ENCODE data around the gene DYNLT2.
"Not testable (repeated sequence)": the region's sequence is repeated elsewhere in the genome, so short reads cannot be mapped to it uniquely, and the experiment has no call there.

Gene DYNLT2

DNA sequence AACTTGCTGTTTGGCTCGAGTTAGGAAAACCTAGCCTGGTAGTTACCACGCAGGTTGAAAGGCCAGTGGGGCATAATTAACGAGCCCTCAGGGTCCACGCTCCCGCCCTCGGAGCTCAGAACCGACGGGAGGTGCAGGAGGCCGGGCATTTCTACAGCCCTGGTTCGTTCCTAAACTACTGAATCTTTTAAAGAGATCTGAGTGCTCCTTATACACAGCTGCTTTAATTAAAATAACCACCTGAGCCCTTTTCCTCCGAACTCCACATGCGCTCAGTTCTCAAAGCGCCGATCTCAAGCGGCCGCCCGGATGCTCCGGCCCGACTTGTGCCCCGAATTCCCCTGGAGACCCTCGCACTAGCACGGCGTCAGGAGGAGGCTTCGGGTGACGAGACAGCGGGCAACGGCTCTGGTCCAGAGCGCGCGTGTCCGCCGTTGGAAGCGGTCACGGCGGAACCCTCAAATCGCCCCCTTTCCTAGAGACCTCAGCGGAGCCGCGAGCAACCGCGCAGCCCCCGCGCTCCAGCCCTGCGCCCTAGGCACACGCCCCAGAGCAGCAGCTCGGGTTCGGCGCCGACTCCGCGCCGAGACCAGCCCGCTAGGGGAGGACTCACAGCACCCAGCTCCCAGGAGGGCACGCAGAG lies 49.9 kb downstream of the DYNLT2 start:
- no peak for DNase-seq
- Histone ChIP-seq H3K4me1 (ENCODE audit: control extremely low read depth in 1 of 4, control insufficient read depth in 4 of 4, insufficient read depth in 4 of 4, low read length in 3 of 4) (peaks cover 15 to 32% (median 23%) of the 10 kb centered on the region in 4 experiments), H3K4me3 (ENCODE audit: control insufficient read depth in 1 of 7, extremely low read depth in 1 of 7, insufficient read depth in 4 of 7, low read depth in 2 of 7, low read length in 6 of 7) (peak overlapping the region; percentile 86 to 98 (median 92)), H3K27ac (ENCODE audit: insufficient read depth in 1 of 2, low read depth in 1 of 2, low read length in 2 of 2, poor library complexity in 1 of 2, severe bottlenecking in 2 of 2) (peak overlapping the region; percentile 75 to 91), H3K9me3 (ENCODE audit: control extremely low read depth in 1 of 5, control insufficient read depth in 4 of 5, insufficient read depth in 2 of 5, low read depth in 1 of 5, low read length in 4 of 5) (peaks cover 0 to 1% (median under 1%) of the 10 kb centered on the region in 5 experiments), H3K27me3 (replicated peaks in 2 of 5; ENCODE audit: control insufficient read depth in 4 of 5, insufficient read depth in 5 of 5, low read length in 4 of 5) (no peaks in the 10 kb centered on the region), H3K36me3 (ENCODE audit: control insufficient read depth in 4 of 4, insufficient read depth in 4 of 4, low read length in 3 of 4) (peaks cover 2 to 34% (median 15%) of the 10 kb centered on the region in 4 experiments)
- 0% methylated on average over 52 of the region's 54 CpGs for WGBS (ENCODE audit: insufficient coverage)
- ChIA-PET POLR2A (interaction anchor here (1.1 to 2.4 kb wide), 4 partner anchors 9 to 50 kb away, joined by 4 to 17 read pairs (median 6); partner anchors contain the start of genes DYNLT2, ERMARD and PHF10), CTCF (interaction anchor here (1.1 to 2.6 kb wide), 7 partner anchors 8 to 51 kb away, joined by 3 to 5 read pairs (median 3); no protein-coding TSS in a partner anchor)

DNA sequence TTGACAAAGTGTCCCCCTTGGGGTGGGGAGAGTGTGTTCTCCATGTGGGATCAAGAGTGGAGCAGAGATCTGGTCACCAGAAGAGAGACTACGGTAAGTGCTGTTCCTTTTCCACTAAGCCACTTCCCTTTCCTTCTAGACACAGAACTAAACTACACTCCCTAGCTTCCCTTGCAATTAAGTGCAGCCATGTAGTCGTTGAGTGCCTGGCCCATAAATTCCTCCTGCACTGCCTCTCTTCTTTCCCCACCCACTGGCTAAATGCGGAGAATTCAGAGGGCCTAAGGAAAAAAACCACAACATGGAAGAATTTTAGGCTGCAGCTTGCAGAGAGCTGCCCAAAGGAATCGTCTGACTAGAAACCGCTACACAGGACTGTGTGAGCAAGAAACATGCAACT lies 51.1 kb downstream of the DYNLT2 start:
- H3K4me1 ChIP-seq (ENCODE audit: control extremely low read depth in 1 of 4, control insufficient read depth in 4 of 4, insufficient read depth in 4 of 4, low read length in 3 of 4) = peaks cover 15 to 32% (median 23%) of the 10 kb centered on the region in 4 experiments
- WGBS (ENCODE audit: insufficient coverage) = 56% methylated on average over 5 of the region's 5 CpGs
- peak in 1 of 3 donors; percentile 9 for DNase-seq
- ChIA-PET CTCF (interaction anchor here (0.6 to 1.5 kb wide), 4 partner anchors 8 to 743 kb away, joined by 3 to 7 read pairs (median 4); no protein-coding TSS in a partner anchor), POLR2A (no interaction called here)
- no peak overlapping the region for H3K27ac ChIP-seq (ENCODE audit: insufficient read depth in 1 of 2, low read depth in 1 of 2, low read length in 2 of 2, poor library complexity in 1 of 2, severe bottlenecking in 2 of 2)
- no peaks in the 10 kb centered on the region for H3K27me3 ChIP-seq (replicated peaks in 2 of 5; ENCODE audit: control insufficient read depth in 4 of 5, insufficient read depth in 5 of 5, low read length in 4 of 5)
- peaks cover 0 to 11% (median 6%) of the 10 kb centered on the region in 5 experiments for H3K9me3 ChIP-seq (ENCODE audit: control extremely low read depth in 1 of 5, control insufficient read depth in 4 of 5, insufficient read depth in 2 of 5, low read depth in 1 of 5, low read length in 4 of 5)
- peaks cover 2 to 34% (median 14%) of the 10 kb centered on the region in 4 experiments for H3K36me3 ChIP-seq (ENCODE audit: control insufficient read depth in 4 of 4, insufficient read depth in 4 of 4, low read length in 3 of 4)
- peak overlapping the region in 3 of 7 experiments; percentile 86 to 95 (median 91) for H3K4me3 ChIP-seq (ENCODE audit: control insufficient read depth in 1 of 7, extremely low read depth in 1 of 7, insufficient read depth in 4 of 7, low read depth in 2 of 7, low read length in 6 of 7)

GRCh38 chr6:169697115-169697514 lies 54.3 kb downstream of the DYNLT2 start:
- H3K27ac ChIP-seq (ENCODE audit: insufficient read depth in 1 of 2, low read depth in 1 of 2, low read length in 2 of 2, poor library complexity in 1 of 2, severe bottlenecking in 2 of 2); CTCF ChIA-PET; POLR2A ChIA-PET; DNase-seq; H3K4me3 ChIP-seq (ENCODE audit: control insufficient read depth in 1 of 7, extremely low read depth in 1 of 7, insufficient read depth in 4 of 7, low read depth in 2 of 7, low read length in 6 of 7); H3K27me3 ChIP-seq (replicated peaks in 2 of 5; ENCODE audit: control insufficient read depth in 4 of 5, insufficient read depth in 5 of 5, low read length in 4 of 5): not testable (repeated sequence)
- Histone ChIP-seq H3K36me3 (ENCODE audit: control insufficient read depth in 4 of 4, insufficient read depth in 4 of 4, low read length in 3 of 4) (peaks cover 0 to 28% (median 15%) of the 10 kb centered on the region in 4 experiments), H3K9me3 (ENCODE audit: control extremely low read depth in 1 of 5, control insufficient read depth in 4 of 5, insufficient read depth in 2 of 5, low read depth in 1 of 5, low read length in 4 of 5) (peaks cover 0 to 35% (median 9%) of the 10 kb centered on the region in 5 experiments), H3K4me1 (ENCODE audit: control extremely low read depth in 1 of 4, control insufficient read depth in 4 of 4, insufficient read depth in 4 of 4, low read length in 3 of 4) (peaks cover 3 to 14% (median 10%) of the 10 kb centered on the region in 4 experiments)
- WGBS (ENCODE audit: insufficient coverage) = 96% methylated on average over 9 of the region's 10 CpGs

DNA sequence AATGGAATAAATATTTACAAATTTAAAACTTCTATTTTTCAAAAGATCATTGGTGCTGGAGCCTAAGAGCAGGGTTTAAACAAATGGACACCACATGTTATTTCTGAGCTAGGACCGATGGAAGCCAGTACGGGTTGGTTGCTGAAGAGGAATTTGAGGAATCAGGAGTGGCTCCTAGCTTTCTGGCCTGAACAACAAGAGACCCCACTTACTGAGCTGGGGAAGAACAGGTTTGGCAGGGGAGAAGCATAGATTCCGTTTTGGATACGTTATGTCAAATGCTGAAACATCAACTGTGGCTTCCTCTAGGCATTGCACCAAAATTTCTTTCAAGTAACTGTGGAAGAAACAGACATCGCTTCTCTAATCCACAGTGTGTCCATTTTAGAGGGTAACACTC lies 56.2 kb downstream of the DYNLT2 start:
- Histone ChIP-seq H3K4me3 (ENCODE audit: control insufficient read depth in 1 of 7, extremely low read depth in 1 of 7, insufficient read depth in 4 of 7, low read depth in 2 of 7, low read length in 6 of 7) (no peak overlapping the region), H3K27ac (ENCODE audit: insufficient read depth in 1 of 2, low read depth in 1 of 2, low read length in 2 of 2, poor library complexity in 1 of 2, severe bottlenecking in 2 of 2) (no peak overlapping the region), H3K4me1 (ENCODE audit: control extremely low read depth in 1 of 4, control insufficient read depth in 4 of 4, insufficient read depth in 4 of 4, low read length in 3 of 4) (peaks cover 0 to 4% (median under 1%) of the 10 kb centered on the region in 4 experiments), H3K9me3 (ENCODE audit: control extremely low read depth in 1 of 5, control insufficient read depth in 4 of 5, insufficient read depth in 2 of 5, low read depth in 1 of 5, low read length in 4 of 5) (peaks cover 0 to 50% (median 17%) of the 10 kb centered on the region in 5 experiments), H3K36me3 (ENCODE audit: control insufficient read depth in 4 of 4, insufficient read depth in 4 of 4, low read length in 3 of 4) (peaks cover 0 to 40% (median 22%) of the 10 kb centered on the region in 4 experiments), H3K27me3 (replicated peaks in 2 of 5; ENCODE audit: control insufficient read depth in 4 of 5, insufficient read depth in 5 of 5, low read length in 4 of 5) (no peaks in the 10 kb centered on the region)
- POLR2A ChIA-PET = no interaction called here
- WGBS (ENCODE audit: insufficient coverage) = 96% methylated on average over 5 of the region's 5 CpGs
- CTCF ChIA-PET = no interaction called here
- no peak for DNase-seq

DNA sequence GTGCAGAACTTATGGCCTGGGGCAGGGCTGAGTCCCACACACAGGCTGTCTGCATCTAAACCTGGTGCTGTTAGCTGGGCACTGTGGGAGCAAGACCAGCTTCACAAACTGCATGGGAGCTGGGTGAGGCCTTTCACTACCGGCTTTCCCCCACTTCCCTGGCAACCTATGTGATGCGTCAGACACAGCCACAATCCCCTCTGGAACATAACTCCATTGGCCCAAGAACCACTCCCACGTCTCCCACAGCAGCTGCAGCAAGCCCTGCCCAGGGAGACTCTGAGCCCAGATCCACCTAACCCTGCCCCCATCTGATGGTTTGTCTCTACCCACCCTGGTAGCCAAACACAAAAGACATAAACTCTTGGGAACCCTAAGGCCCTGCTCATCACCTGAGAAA lies 58.9 kb downstream of the DYNLT2 start:
- ChIA-PET CTCF (interaction anchor here (0.8 kb wide), 2 partner anchors 8 to 9 kb away, joined by 3 read pairs; partner anchors contain the start of genes C6orf120 and WDR27), POLR2A (no interaction called here)
- Histone ChIP-seq H3K27ac (ENCODE audit: insufficient read depth in 1 of 2, low read depth in 1 of 2, low read length in 2 of 2, poor library complexity in 1 of 2, severe bottlenecking in 2 of 2) (no peak overlapping the region), H3K4me1 (ENCODE audit: control extremely low read depth in 1 of 4, control insufficient read depth in 4 of 4, insufficient read depth in 4 of 4, low read length in 3 of 4) (no peaks in the 10 kb centered on the region), H3K27me3 (replicated peaks in 2 of 5; ENCODE audit: control insufficient read depth in 4 of 5, insufficient read depth in 5 of 5, low read length in 4 of 5) (no peaks in the 10 kb centered on the region), H3K4me3 (ENCODE audit: control insufficient read depth in 1 of 7, extremely low read depth in 1 of 7, insufficient read depth in 4 of 7, low read depth in 2 of 7, low read length in 6 of 7) (no peak overlapping the region), H3K9me3 (ENCODE audit: control extremely low read depth in 1 of 5, control insufficient read depth in 4 of 5, insufficient read depth in 2 of 5, low read depth in 1 of 5, low read length in 4 of 5) (peaks cover 2 to 72% (median 23%) of the 10 kb centered on the region in 5 experiments), H3K36me3 (ENCODE audit: control insufficient read depth in 4 of 4, insufficient read depth in 4 of 4, low read length in 3 of 4) (peaks cover 4 to 53% (median 23%) of the 10 kb centered on the region in 4 experiments)
- DNase-seq = no peak
- WGBS (ENCODE audit: insufficient coverage) = 100% methylated on average over 3 of the region's 3 CpGs

DNA sequence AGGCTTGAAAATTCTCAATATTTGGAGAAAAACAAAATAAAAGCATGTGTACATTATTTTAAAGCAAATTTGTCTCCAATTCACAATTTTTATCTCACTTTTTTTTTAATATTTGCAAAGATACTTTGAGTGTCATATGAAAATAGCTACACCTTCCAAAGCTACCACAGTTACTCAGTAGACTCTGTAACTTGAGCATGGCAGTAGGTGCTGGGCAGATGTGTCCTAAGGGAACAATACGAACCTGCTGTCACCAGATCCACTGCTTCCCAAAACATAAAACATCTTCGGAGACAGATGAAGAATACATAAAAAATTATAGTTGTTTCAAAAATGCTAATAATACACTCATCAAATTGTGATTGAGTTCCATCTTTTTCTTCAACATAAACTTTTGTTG lies 60.1 kb downstream of the DYNLT2 start:
- no CpG with 5 or more reads among the region's 2 CpGs for WGBS (ENCODE audit: insufficient coverage)
- peaks cover 5 to 57% (median 29%) of the 10 kb centered on the region in 4 experiments for H3K36me3 ChIP-seq (ENCODE audit: control insufficient read depth in 4 of 4, insufficient read depth in 4 of 4, low read length in 3 of 4)
- no peak for DNase-seq
- no peak overlapping the region for H3K27ac ChIP-seq (ENCODE audit: insufficient read depth in 1 of 2, low read depth in 1 of 2, low read length in 2 of 2, poor library complexity in 1 of 2, severe bottlenecking in 2 of 2)
- no peak overlapping the region for H3K4me3 ChIP-seq (ENCODE audit: control insufficient read depth in 1 of 7, extremely low read depth in 1 of 7, insufficient read depth in 4 of 7, low read depth in 2 of 7, low read length in 6 of 7)
- H3K4me1 ChIP-seq (ENCODE audit: control extremely low read depth in 1 of 4, control insufficient read depth in 4 of 4, insufficient read depth in 4 of 4, low read length in 3 of 4) = no peaks in the 10 kb centered on the region
- H3K27me3 ChIP-seq (replicated peaks in 2 of 5; ENCODE audit: control insufficient read depth in 4 of 5, insufficient read depth in 5 of 5, low read length in 4 of 5) = no peaks in the 10 kb centered on the region
- CTCF ChIA-PET = no interaction called here
- H3K9me3 ChIP-seq (ENCODE audit: control extremely low read depth in 1 of 5, control insufficient read depth in 4 of 5, insufficient read depth in 2 of 5, low read depth in 1 of 5, low read length in 4 of 5) = peaks cover 5 to 82% (median 26%) of the 10 kb centered on the region in 5 experiments
- POLR2A ChIA-PET = interaction anchor here (0.7 kb wide), 1 partner anchor 117 kb away, joined by 3 read pairs; no protein-coding TSS in a partner anchor

All from common myeloid progenitor, CD34-positive (primary cell).